Tibial nerve (tissue), 4 donors: ENCODE data around the gene SKI. TPM values are rescaled to one million over a fixed set of nuclear protein-coding genes. Genes with fewer than 3 reads are reported as not detected.
"Not testable (repeated sequence)": the region's sequence is repeated elsewhere in the genome, so short reads cannot be mapped to it uniquely, and the experiment has no call there.

Source experiments
- DNase-seq, 2 donors: peaks; one replicate each; pipeline ENCODE4 v3.0.0-alpha.2; 2019; ENCODE audit warnings: low spot score in 2 of 2
- H3K27ac ChIP-seq, 4 donors: fragments of 200-600 bp; sonication (generic) in 3 of 4; one replicate each; pipeline ENCODE4 v1.5.1; 2017 to 2019; ENCODE audit warnings: mild to moderate bottlenecking in 1 of 4
- H3K27me3 ChIP-seq, 2 donors: fragments of 200-600 bp; sonication (generic) in 1 of 2; one replicate each; pipeline versions ENCODE4 v1.5.1 to v1.6.0; 2017 to 2019
- H3K36me3 ChIP-seq, 3 donors: fragments of 200-600 bp; sonication (generic); one replicate each; pipeline ENCODE4 v1.5.1; 2018 to 2019
- H3K4me1 ChIP-seq, 4 donors: fragments of 200-600 bp; sonication (generic) in 3 of 4; one replicate each; pipeline ENCODE4 v1.5.1; 2017 to 2019
- H3K4me3 ChIP-seq, 4 donors: fragments of 200-600 bp; sonication (generic) in 3 of 4; one replicate each; pipeline ENCODE4 v1.5.1; 2017 to 2019; ENCODE audit warnings: mild to moderate bottlenecking in 1 of 4, moderate library complexity in 1 of 4
- H3K9me3 ChIP-seq, 4 donors: fragments of 200-600 bp; sonication (generic) in 3 of 4; one replicate each; pipeline ENCODE4 v1.5.1; 2017 to 2019
- CTCF ChIP-seq, 5 experiments: fragments of 200-600 bp in 3 of 5; fragments of 450-650 bp in 2 of 5; sonication (generic) in 3 of 5; IDR thresholded peaks; one replicate each; pipeline ENCODE4 v1.5.1; 2016 to 2019; ENCODE audit warnings: antibody characterized with exemption in 5 of 5, mild to moderate bottlenecking in 3 of 5, moderate library complexity in 2 of 5
- EP300 ChIP-seq, 2 donors: sonication (generic); formaldehyde crosslinking; IDR thresholded peaks; one replicate each; pipeline ENCODE4 v1.6.1; 2017; ENCODE audit warnings: antibody characterized with exemption in 2 of 2, mild to moderate bottlenecking in 1 of 2
- POLR2A ChIP-seq, 2 donors: fragments of 450-650 bp; IDR thresholded peaks; one replicate each; pipeline ENCODE4 v1.6.1; 2017; ENCODE audit warnings: antibody characterized with exemption in 2 of 2, mild to moderate bottlenecking in 2 of 2, moderate library complexity in 2 of 2
- WGBS, 2 donors: methylation state at CpG; one replicate each; pipeline ENCODE4 v1.1.5; 2018; 5-methylcytosine and 5-hydroxymethylcytosine counted together
- total RNA-seq, 4 donors: library from RNA; depleted of rRNA; stranded (reverse); fragments of >200 nt; gene quantifications; one replicate each; pipeline ENCODE4 v1.1.0, GENCODE V29; 2016

SKI gene
- total RNA-seq, 4 donors from 2014 or later, result 62.8 to 100 (median 72.2) TPM

- Histone ChIP-seq H3K4me3 (peak overlapping the region in 1 of 4 donors; percentile 1), H3K4me1 (peaks cover 3 to 100% (median 88%) of the 10 kb centered on the region in 4 donors)
- WGBS, 2 donors, result 71 to 83% methylated on average over 23 to 29 of the region's 30 CpGs
Measured at GRCh38 chr1:2239384-2239985, 11.4 kb downstream of the SKI start.

GRCh38 chr1:2240270-2241156 lies 12.4 kb downstream of the SKI start:
- WGBS, 2 donors, result 40 to 54% methylated on average over 25 to 27 of the region's 30 CpGs
- Histone ChIP-seq H3K27me3 (no peaks in the 10 kb centered on the region), H3K4me3 (peak overlapping the region in 1 of 4 donors; percentile 1), H3K36me3 (peaks cover 0 to 5% (median 0%) of the 10 kb centered on the region in 3 donors), H3K27ac (peak overlapping the region; percentile 16 to 92 (median 71)), H3K9me3 (no peaks in the 10 kb centered on the region), H3K4me1 (peaks cover under 1 to 97% (median 79%) of the 10 kb centered on the region in 4 donors)
- TF ChIP-seq POLR2A (IDR thresholded peaks at IDR 0.05), result no peak
- TF ChIP-seq EP300 (IDR thresholded peaks at IDR 0.05), result peak in 1 of 2 donors; percentile 39
- DNase-seq, result peak; percentile 60 to 69

More at GRCh38 chr1:2239384-2239985, 11.4 kb downstream of the SKI start:
- peaks cover 0 to 5% (median 0%) of the 10 kb centered on the region in 3 donors for H3K36me3 ChIP-seq
- H3K9me3 ChIP-seq, result no peaks in the 10 kb centered on the region
- H3K27me3 ChIP-seq, result no peaks in the 10 kb centered on the region
- TF ChIP-seq CTCF (IDR thresholded peaks at IDR 0.05) (no peak), POLR2A (IDR thresholded peaks at IDR 0.05) (no peak), EP300 (IDR thresholded peaks at IDR 0.05) (no peak)
- no peak for DNase-seq
- H3K27ac ChIP-seq, result peak overlapping the region; percentile 16 to 92 (median 71)

- Histone ChIP-seq H3K4me3 (no peak overlapping the region), H3K27ac (peak overlapping the region in 2 of 4 donors; percentile 26 to 61), H3K27me3 (no peaks in the 10 kb centered on the region), H3K4me1 (peaks cover 0 to 97% (median 78%) of the 10 kb centered on the region in 4 donors), H3K9me3 (no peaks in the 10 kb centered on the region), H3K36me3 (peaks cover 0 to 5% (median 0%) of the 10 kb centered on the region in 3 donors)
- TF ChIP-seq CTCF (IDR thresholded peaks at IDR 0.05), result no peak
- no peak for TF ChIP-seq POLR2A (IDR thresholded peaks at IDR 0.05)
- TF ChIP-seq EP300 (IDR thresholded peaks at IDR 0.05), result no peak
- no peak for DNase-seq
- WGBS, 2 donors, result 63 to 67% methylated on average over 9 to 13 of the region's 13 CpGs
Measured at GRCh38 chr1:2241820-2242219, 13.7 kb downstream of the SKI start.

- Histone ChIP-seq H3K27me3 (no peaks in the 10 kb centered on the region), H3K4me1 (peaks cover 2 to 97% (median 78%) of the 10 kb centered on the region in 4 donors), H3K9me3 (no peaks in the 10 kb centered on the region), H3K27ac (peak overlapping the region in 2 of 4 donors; percentile 26 to 61), H3K4me3 (no peak overlapping the region), H3K36me3 (peaks cover 0 to 5% (median 0%) of the 10 kb centered on the region in 3 donors)
- no peak for TF ChIP-seq POLR2A (IDR thresholded peaks at IDR 0.05)
- TF ChIP-seq CTCF (IDR thresholded peaks at IDR 0.05), result no peak
- TF ChIP-seq EP300 (IDR thresholded peaks at IDR 0.05), result peak in 1 of 2 donors; percentile 21
- no peak for DNase-seq
- WGBS, 2 donors, result 62 to 66% methylated on average over 33 of the region's 33 CpGs
Measured at GRCh38 chr1:2242814-2243725, 15.0 kb downstream of the SKI start.

- H3K4me1 ChIP-seq, result peaks cover 2 to 97% (median 80%) of the 10 kb centered on the region in 4 donors
- WGBS, 2 donors, result 78 to 80% methylated on average over 7 of the region's 7 CpGs
- H3K36me3 ChIP-seq, H3K27me3 ChIP-seq, DNase-seq, H3K9me3 ChIP-seq, H3K4me3 ChIP-seq: not testable (repeated sequence)
- H3K27ac ChIP-seq, result peak overlapping the region in 2 of 4 donors; percentile 17 to 34
Measured at GRCh38 chr1:2247045-2247394, 18.9 kb downstream of the SKI start.
